SK-N-SH (cell line): ENCODE measurements around the gene RCAN2.

Experiments
- EZH2phosphoT487 ChIP-seq: fragments of 200-600 bp; sonication (generic); IDR thresholded peaks from 2 replicates; pipeline ENCODE4 v1.6.1; 2017; ENCODE audit warnings: low read depth, mixed run types, mild to moderate bottlenecking, antibody characterized with exemption, moderate library complexity, borderline replicate concordance
- JUND ChIP-seq: IDR thresholded peaks from 2 replicates; pipeline ENCODE4 v1.4.0; 2012
- YY1 ChIP-seq: IDR thresholded peaks from 2 replicates; pipeline ENCODE4 v1.4.0; 2012; ENCODE audit warnings: low read depth, mild to moderate bottlenecking
- TF ChIP-seq, protein P1 (sequence below): IDR thresholded peaks from 2 replicates; pipeline ENCODE4 v1.4.0; 2012; ENCODE audit warnings: low read depth
- TF ChIP-seq, protein P2 (sequence below): fragments of 200-600 bp; sonication (generic); IDR thresholded peaks from 2 replicates; pipeline ENCODE4 v1.6.1; 2017; ENCODE audit warnings: antibody characterized with exemption, mild to moderate bottlenecking, moderate library complexity

DNA sequence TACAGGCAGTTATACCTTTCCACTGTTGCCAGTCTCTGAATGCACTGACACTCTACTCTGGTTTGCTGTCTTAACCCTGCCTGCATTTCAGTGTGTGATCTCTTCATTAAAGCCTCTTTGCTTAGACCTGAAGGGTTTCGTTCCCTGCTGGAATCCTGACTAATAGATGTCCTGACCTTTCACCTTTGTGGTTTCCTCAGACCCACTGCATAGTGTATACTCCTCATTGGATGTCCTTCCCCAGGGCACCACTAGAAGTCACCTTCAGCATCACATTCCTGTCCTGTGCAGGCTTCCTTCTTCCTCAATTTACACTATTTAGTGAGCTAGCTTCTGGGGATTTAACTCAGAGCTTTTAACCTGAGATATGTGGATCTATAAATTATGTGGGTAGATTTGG is 120.6 kb downstream of the RCAN2 start:
- no peak for TF ChIP-seq YY1
- TF ChIP-seq EZH2phosphoT487, result no peak
- TF ChIP-seq, protein P1, sequence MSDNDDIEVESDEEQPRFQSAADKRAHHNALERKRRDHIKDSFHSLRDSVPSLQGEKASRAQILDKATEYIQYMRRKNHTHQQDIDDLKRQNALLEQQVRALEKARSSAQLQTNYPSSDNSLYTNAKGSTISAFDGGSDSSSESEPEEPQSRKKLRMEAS, result no peak
- TF ChIP-seq, protein P2, sequence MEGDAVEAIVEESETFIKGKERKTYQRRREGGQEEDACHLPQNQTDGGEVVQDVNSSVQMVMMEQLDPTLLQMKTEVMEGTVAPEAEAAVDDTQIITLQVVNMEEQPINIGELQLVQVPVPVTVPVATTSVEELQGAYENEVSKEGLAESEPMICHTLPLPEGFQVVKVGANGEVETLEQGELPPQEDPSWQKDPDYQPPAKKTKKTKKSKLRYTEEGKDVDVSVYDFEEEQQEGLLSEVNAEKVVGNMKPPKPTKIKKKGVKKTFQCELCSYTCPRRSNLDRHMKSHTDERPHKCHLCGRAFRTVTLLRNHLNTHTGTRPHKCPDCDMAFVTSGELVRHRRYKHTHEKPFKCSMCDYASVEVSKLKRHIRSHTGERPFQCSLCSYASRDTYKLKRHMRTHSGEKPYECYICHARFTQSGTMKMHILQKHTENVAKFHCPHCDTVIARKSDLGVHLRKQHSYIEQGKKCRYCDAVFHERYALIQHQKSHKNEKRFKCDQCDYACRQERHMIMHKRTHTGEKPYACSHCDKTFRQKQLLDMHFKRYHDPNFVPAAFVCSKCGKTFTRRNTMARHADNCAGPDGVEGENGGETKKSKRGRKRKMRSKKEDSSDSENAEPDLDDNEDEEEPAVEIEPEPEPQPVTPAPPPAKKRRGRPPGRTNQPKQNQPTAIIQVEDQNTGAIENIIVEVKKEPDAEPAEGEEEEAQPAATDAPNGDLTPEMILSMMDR, result no peak
- TF ChIP-seq JUND, result no peak
